ENCODE data around the gene MAP1LC3B2. TPM values are rescaled to one million over a fixed set of nuclear protein-coding genes. Genes with fewer than 3 reads are reported as not detected.
A peak's percentile ranks its signal among the peaks of the same experiment; 100 is the strongest.

The MAP1LC3B2 gene
- total and polyA plus RNA-seq, 2 experiments from 2014 or later, result 3.3 TPM; not detected in 1

GRCh38 chr12:116589581-116589980, 30.4 kb downstream of the MAP1LC3B2 start:
- Histone ChIP-seq H3K9me3 (ENCODE audit: low read depth) (no peaks in the 10 kb centered on the region), H3K4me1 (ENCODE audit: insufficient read depth) (peaks cover 12% of the 10 kb centered on the region), H3K4me3 (no peak overlapping the region), H3K9me2 (replicated peaks; ENCODE audit: insufficient read depth) (no peaks in the 10 kb centered on the region), H3K27ac (no peak overlapping the region), H4K20me1 (ENCODE audit: insufficient read depth, poor library complexity, severe bottlenecking) (no peaks in the 10 kb centered on the region), H3K36me3 (replicated peaks; ENCODE audit: insufficient read depth, low read depth) (no peaks in the 10 kb centered on the region), H3K79me2 (no peaks in the 10 kb centered on the region), H2AFZ (no peak overlapping the region), H3K27me3 (no peaks in the 10 kb centered on the region), H3K4me2 (no peak overlapping the region)
- no peak for DNase-seq (ENCODE audit: low spot score)
- TF ChIP-seq CTCF (IDR thresholded peaks at IDR 0.05; ENCODE audit: poor library complexity) (no peak), EZH2phosphoT487 (IDR thresholded peaks at IDR 0.05; ENCODE audit: low read depth, severe bottlenecking, unreplicated experiment) (no peak), EZH2 (IDR thresholded peaks at IDR 0.05; ENCODE audit: borderline replicate concordance) (no peak)
- WGBS (ENCODE audit: low lambda C conversion rate, missing lambda C conversion rate), result 65% methylated on average over 9 of the region's 9 CpGs

DNA sequence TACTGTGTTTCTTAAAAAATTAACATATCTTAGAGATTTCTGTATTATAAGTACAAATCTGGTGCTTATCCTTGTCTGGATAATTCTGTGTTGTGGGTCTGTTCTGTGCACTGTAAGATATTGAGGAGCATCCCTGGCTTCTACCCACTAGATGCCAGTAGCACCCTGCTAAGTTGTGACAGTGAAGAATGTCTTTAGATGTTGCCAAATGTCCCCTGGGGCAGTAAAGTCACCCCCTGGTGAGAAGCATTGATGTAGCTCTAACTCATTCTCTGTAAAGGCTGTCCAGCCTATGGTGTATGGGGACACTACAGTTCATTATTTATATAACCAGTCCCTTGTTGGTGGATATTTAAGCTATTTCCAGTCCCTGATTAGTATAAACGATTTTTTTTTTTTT, 31.4 kb downstream of the MAP1LC3B2 start:
- no peaks in the 10 kb centered on the region for H3K79me2 ChIP-seq
- no peak for TF ChIP-seq EZH2phosphoT487 (IDR thresholded peaks at IDR 0.05; ENCODE audit: low read depth, severe bottlenecking, unreplicated experiment)
- no peak for TF ChIP-seq CTCF (IDR thresholded peaks at IDR 0.05; ENCODE audit: poor library complexity)
- no peak for TF ChIP-seq EZH2 (IDR thresholded peaks at IDR 0.05; ENCODE audit: borderline replicate concordance)
- no peaks in the 10 kb centered on the region for H3K27me3 ChIP-seq
- H2AFZ ChIP-seq, result no peak overlapping the region
- H3K9me3 ChIP-seq (ENCODE audit: low read depth), result no peaks in the 10 kb centered on the region
- H4K20me1 ChIP-seq (ENCODE audit: insufficient read depth, poor library complexity, severe bottlenecking), result no peaks in the 10 kb centered on the region
- H3K4me1 ChIP-seq (ENCODE audit: insufficient read depth), result peaks cover 12% of the 10 kb centered on the region
- no peak overlapping the region for H3K4me2 ChIP-seq
- no peak overlapping the region for H3K27ac ChIP-seq
- no peak overlapping the region for H3K4me3 ChIP-seq
- H3K36me3 ChIP-seq (replicated peaks; ENCODE audit: insufficient read depth, low read depth), result no peaks in the 10 kb centered on the region
- 56% methylated on average over 1 of the region's 1 CpG for WGBS (ENCODE audit: low lambda C conversion rate, missing lambda C conversion rate)
- no peak for DNase-seq (ENCODE audit: low spot score)
- no peaks in the 10 kb centered on the region for H3K9me2 ChIP-seq (replicated peaks; ENCODE audit: insufficient read depth)

DNA sequence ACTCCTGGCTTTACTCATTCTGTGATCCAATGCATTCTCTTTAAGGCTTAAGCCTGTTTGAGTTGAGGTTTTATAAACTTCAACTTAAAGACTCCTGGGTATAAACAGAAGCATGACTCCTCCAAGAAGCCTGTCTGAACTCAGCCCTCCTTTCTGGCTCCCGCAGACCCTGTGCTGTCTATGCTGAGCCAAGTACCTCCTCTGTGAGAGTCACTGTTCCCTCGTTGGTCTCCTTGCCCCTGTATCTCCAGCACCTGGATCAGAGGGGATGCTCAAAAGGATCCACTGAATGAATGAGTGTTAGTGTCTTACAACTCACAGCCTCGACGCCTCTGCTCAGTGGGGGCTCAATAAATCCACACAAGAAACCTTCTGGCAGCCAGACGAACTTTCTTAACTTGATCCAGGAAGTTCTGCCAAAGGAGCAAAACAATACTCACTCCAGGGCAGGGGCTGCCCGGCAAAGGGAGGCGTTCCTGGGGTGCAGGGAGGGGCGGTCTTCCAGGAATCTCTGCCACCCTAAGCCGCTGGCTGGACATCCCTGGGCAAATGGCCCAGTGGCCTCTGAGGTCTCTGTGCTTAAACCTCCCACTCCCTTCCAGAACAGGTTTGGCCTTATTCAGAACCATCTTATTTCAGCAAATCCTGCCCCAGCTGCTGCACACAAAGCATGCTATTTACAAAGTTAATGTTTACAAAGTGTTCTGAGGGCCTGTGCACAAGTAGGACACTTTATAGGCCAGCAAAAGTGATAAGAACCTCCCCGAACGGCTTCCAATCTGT, 32.9 kb downstream of the MAP1LC3B2 start:
- Histone ChIP-seq H3K79me2 (no peaks in the 10 kb centered on the region), H3K27me3 (no peaks in the 10 kb centered on the region), H2AFZ (peak overlapping the region; percentile 20), H3K36me3 (replicated peaks; ENCODE audit: insufficient read depth, low read depth) (no peaks in the 10 kb centered on the region), H3K4me3 (no peak overlapping the region), H4K20me1 (ENCODE audit: insufficient read depth, poor library complexity, severe bottlenecking) (no peaks in the 10 kb centered on the region), H3K27ac (peak overlapping the region; percentile 32), H3K4me2 (peak overlapping the region; percentile 47), H3K4me1 (ENCODE audit: insufficient read depth) (peaks cover 12% of the 10 kb centered on the region), H3K9me3 (ENCODE audit: low read depth) (no peaks in the 10 kb centered on the region), H3K9me2 (replicated peaks; ENCODE audit: insufficient read depth) (no peaks in the 10 kb centered on the region)
- DNase-seq (ENCODE audit: low spot score), result peak; percentile 33
- TF ChIP-seq CTCF (IDR thresholded peaks at IDR 0.05; ENCODE audit: poor library complexity), result no peak
- TF ChIP-seq EZH2 (IDR thresholded peaks at IDR 0.05; ENCODE audit: borderline replicate concordance), result no peak
- no peak for TF ChIP-seq EZH2phosphoT487 (IDR thresholded peaks at IDR 0.05; ENCODE audit: low read depth, severe bottlenecking, unreplicated experiment)
- 21% methylated on average over 11 of the region's 11 CpGs for WGBS (ENCODE audit: low lambda C conversion rate, missing lambda C conversion rate)

All from hepatocyte (in vitro differentiated cells).